Adrenal gland (tissue), 5 donors: Measurements from ENCODE around the gene DPYD.

Experiments
- CTCF ChIP-seq, 6 experiments: fragments of 450-650 bp in 4 of 6; fragments of 200-600 bp in 2 of 6; sonication (generic) in 1 of 6; IDR thresholded peaks; 1 replicate in 5 of 6; 2 replicates in 1 of 6; pipeline versions ENCODE4 v1.5.1 to v1.8.0; 2016 to 2021; ENCODE audit warnings: antibody characterized with exemption in 6 of 6, mild to moderate bottlenecking in 2 of 6, moderate library complexity in 1 of 6
- POLR2A ChIP-seq, 2 donors: fragments of 450-650 bp; IDR thresholded peaks; one replicate each; pipeline ENCODE4 v1.6.1; 2017; ENCODE audit warnings: antibody characterized with exemption in 2 of 2, mild to moderate bottlenecking in 2 of 2, moderate library complexity in 1 of 2
- donor health status: DM: no; HTN: no; CAD: no.

GRCh38 chr1:97070376-97070775, 850.5 kb downstream of the DPYD start:
- TF ChIP-seq CTCF (IDR thresholded peaks at IDR 0.05) (no peak), POLR2A (IDR thresholded peaks at IDR 0.05) (no peak)
